HepG2 (cell line): ENCODE results near the gene RASA4B. TPM values are rescaled to one million over a fixed set of nuclear protein-coding genes. Genes with fewer than 3 reads are reported as not detected.
A peak's percentile ranks its signal among the peaks of the same experiment; 100 is the strongest.

Source experiments
- AGO1 ChIP-seq: fragments of 200-400 bp; formaldehyde crosslinking; IDR thresholded peaks from 2 replicates; pipeline ENCODE4 v1.6.1; 2017; ENCODE audit warnings: mild to moderate bottlenecking, low read depth, low read length, moderate library complexity; ENCODE audit not compliant: poor library complexity, severe bottlenecking
- CENPBD1 ChIP-seq: sonication (generic); formaldehyde crosslinking; IDR thresholded peaks from 2 replicates; pipeline ENCODE4 v1.8.0; 2022; ENCODE audit warnings: missing genetic modification reagents, low read depth, mild to moderate bottlenecking, borderline replicate concordance
- CHD2 ChIP-seq: IDR thresholded peaks from 2 replicates; pipeline ENCODE4 v1.6.1; 2011; ENCODE audit warnings: low read depth, low read length, improper control_type of control experiment
- FOSL1 ChIP-seq: sonication (generic); formaldehyde crosslinking; IDR thresholded peaks from 2 replicates; pipeline ENCODE4 v1.9.0; 2021; ENCODE audit warnings: missing genetic modification reagents, borderline replicate concordance
- GPBP1L1 ChIP-seq: sonication (generic); formaldehyde crosslinking; IDR thresholded peaks from 2 replicates; pipeline ENCODE4 v1.5.0; 2020; ENCODE audit warnings: mild to moderate bottlenecking, missing genetic modification reagents
- JUND ChIP-seq: sonication (generic); formaldehyde crosslinking; IDR thresholded peaks from 2 replicates; pipeline ENCODE4 v1.8.0; 2022; ENCODE audit warnings: mild to moderate bottlenecking, missing genetic modification reagents
- MED1 ChIP-seq: sonication (generic); formaldehyde crosslinking; IDR thresholded peaks from 2 replicates; pipeline ENCODE4 v1.4.0; 2020; ENCODE audit warnings: missing genetic modification reagents
- RNF2 ChIP-seq: fragments of 450-650 bp; conservative IDR thresholded peaks from 2 replicates; pipeline ENCODE4 v1.6.1; 2016; ENCODE audit warnings: low read depth
- SOX5 ChIP-seq: IDR thresholded peaks from 2 replicates; pipeline ENCODE4 v1.6.1; 2016; ENCODE audit warnings: borderline replicate concordance
- TOPORS ChIP-seq: sonication (generic); formaldehyde crosslinking; IDR thresholded peaks from 2 replicates; pipeline ENCODE4 v1.8.0; 2023; ENCODE audit warnings: mild to moderate bottlenecking, missing genetic modification reagents
- ZBTB40 ChIP-seq, 2 experiments: fragments of 450-650 bp in 1 of 2; sonication (generic) in 1 of 2; formaldehyde crosslinking in 1 of 2; IDR thresholded peaks; 2 replicates each; pipeline versions ENCODE4 v1.6.1 to v1.8.0; 2016 to 2022; ENCODE audit warnings: antibody characterized with exemption in 1 of 2, mild to moderate bottlenecking in 1 of 2, missing genetic modification reagents in 1 of 2
- ZMAT3 ChIP-seq: sonication (generic); formaldehyde crosslinking; conservative IDR thresholded peaks from 2 replicates; pipeline ENCODE4 v1.7.0; 2021; ENCODE audit warnings: missing genetic modification reagents
- ZNF33A ChIP-seq: sonication (generic); formaldehyde crosslinking; IDR thresholded peaks from 2 replicates; pipeline ENCODE4 v1.5.1; 2020; ENCODE audit warnings: missing genetic modification reagents, mild to moderate bottlenecking, moderate library complexity, borderline replicate concordance
- ZNF619 ChIP-seq: sonication (generic); formaldehyde crosslinking; IDR thresholded peaks from 2 replicates; pipeline ENCODE4 v1.4.0; 2020; ENCODE audit warnings: mild to moderate bottlenecking, missing genetic modification reagents
- ZNF639 ChIP-seq: conservative IDR thresholded peaks from 2 replicates; pipeline ENCODE4 v1.6.1; 2018; ENCODE audit warnings: missing genetic modification reagents
- ZNF776 ChIP-seq: sonication (generic); formaldehyde crosslinking; IDR thresholded peaks from 2 replicates; pipeline ENCODE4 v1.4.0; 2020; ENCODE audit warnings: mild to moderate bottlenecking, missing genetic modification reagents
- polyA plus RNA-seq, 8 experiments: library from polyadenylated mRNA; depleted of rRNA in 3 of 8; stranded (reverse) in 7 of 8; unstranded in 1 of 8; fragments of >200 nt; fragmentation: Illumina TruSeq in 4 of 8; extraction: Trizol in 4 of 8; gene quantifications; 2 replicates each; pipeline versions ENCODE4 v1.2.1 to v1.2.3, GENCODE V29; 2011 to 2016; ENCODE audit warnings: low read depth in 4 of 8, missing spikeins in 1 of 8, mixed read lengths in 1 of 8; ENCODE audit not compliant: insufficient read depth in 1 of 8
- total RNA-seq, 5 experiments: library from RNA; depleted of rRNA; stranded (reverse); fragments of >200 nt; fragmentation: Illumina TruSeq; extraction: Trizol; gene quantifications; 2 replicates each; pipeline ENCODE4 v1.2.3, GENCODE V29; 2016; ENCODE audit warnings: low read depth in 1 of 5

The RASA4B gene
- total and polyA plus RNA-seq, 2 of the 13 experiments (the other 11 are each of a cell fraction or from before 2014, with no cell fraction given), result 0.82 to 1.3 TPM

- TF ChIP-seq MED1 (CRISPR knock-in tag) (peak; percentile 35; the same call in 1 of the 2 replicates), FOSL1 (CRISPR knock-in tag) (no peak), ZNF639 (CRISPR knock-in tag) (0 out of 2 replicates have a peak, but pooled peaks have one; percentile 61), SOX5 (CRISPR knock-in tag) (no peak), JUND (no peak), ZNF619 (peak; percentile 61), ZMAT3 (CRISPR knock-in tag) (peak; percentile 41; the same call in 1 of the 2 replicates), CHD2 (no peak), GPBP1L1 (CRISPR knock-in tag) (no peak), ZNF33A (no peak), ZNF776 (CRISPR knock-in tag) (0 out of 2 replicates have a peak, but pooled peaks have one; percentile 21), RNF2 (no peak), ZBTB40 (IDR thresholded peaks at IDR 0.05) (no peak), ZBTB40 (CRISPR knock-in tag; IDR thresholded peaks at IDR 0.05) (peak; percentile 70; the same call in 1 of the 2 replicates), CENPBD1 (no peak; the same call in 1 of the 2 replicates), TOPORS (CRISPR knock-in tag) (peak; percentile 71; the same call in 1 of the 2 replicates), AGO1 (peak; percentile 31)
These were observed 52.8 kb downstream of the RASA4B start, which contains the start of the genes ALKBH4 and LRWD1 (continued) for GRCh38 chr7:102464577-102465280.
